ENCODE data around the gene COL9A3.

The COL9A3 gene

GRCh38 chr20:62830821-62831220 lies 14.0 kb downstream of the COL9A3 start:
- H3K4me1 ChIP-seq (ENCODE audit: control insufficient read depth in 1 of 2, insufficient read depth in 2 of 2, low read length in 2 of 2) = peaks cover 3 to 9% of the 10 kb centered on the region in 2 experiments
- no peak overlapping the region for H3K4me2 ChIP-seq (ENCODE audit: low read length)
- no peaks in the 10 kb centered on the region for H3K9me3 ChIP-seq (ENCODE audit: insufficient read depth, low read depth, low read length)
- no peak overlapping the region for H3K23ac ChIP-seq (ENCODE audit: low read length)
- no peak overlapping the region for H3K9ac ChIP-seq (ENCODE audit: low read length)
- no CpG with 5 or more reads among the region's 22 CpGs for WGBS (ENCODE audit: extremely low coverage, insufficient coverage, insufficient read length)
- H3K79me2 ChIP-seq (ENCODE audit: control insufficient read depth, insufficient read depth, low read length, poor library complexity) = no peaks in the 10 kb centered on the region
- H3K4me3 ChIP-seq (ENCODE audit: low read depth, low read length) = no peak overlapping the region
- no peak overlapping the region for H3K27ac ChIP-seq (ENCODE audit: low read depth, low read length)
- H3K79me1 ChIP-seq (ENCODE audit: low read length) = no peaks in the 10 kb centered on the region
- no peak for DNase-seq
- H4K91ac ChIP-seq (ENCODE audit: low read depth, low read length) = no peak overlapping the region
- H4K8ac ChIP-seq (ENCODE audit: low read depth, low read length) = no peak overlapping the region
- no peak overlapping the region for H4K12ac ChIP-seq (ENCODE audit: low read depth, low read length)
- peaks cover 69% of the 10 kb centered on the region in 2 experiments for H3K36me3 ChIP-seq (ENCODE audit: control insufficient read depth in 1 of 2, insufficient read depth in 2 of 2, low read length in 2 of 2)
- no peak overlapping the region for H2AK5ac ChIP-seq (ENCODE audit: low read length)
- H2BK5ac ChIP-seq (ENCODE audit: low read depth, low read length, poor library complexity) = no peak overlapping the region
- no peak overlapping the region for H2BK12ac ChIP-seq (ENCODE audit: low read length)
- H3K27me3 ChIP-seq (ENCODE audit: insufficient read depth, low read length) = no peaks in the 10 kb centered on the region
- H3K14ac ChIP-seq (ENCODE audit: low read length) = no peak overlapping the region
- H2BK120ac ChIP-seq (ENCODE audit: insufficient read depth, low read length, poor library complexity) = no peak overlapping the region
- no peak overlapping the region for H3K18ac ChIP-seq (ENCODE audit: low read length)
- no peak overlapping the region for H3K4ac ChIP-seq (ENCODE audit: low read depth, low read length)
- no peak overlapping the region for H2AFZ ChIP-seq (ENCODE audit: insufficient read depth, low read length, poor library complexity)

GRCh38 chr20:62831361-62831788 lies 14.5 kb downstream of the COL9A3 start:
- no peak overlapping the region for H3K18ac ChIP-seq (ENCODE audit: low read length)
- H3K79me2 ChIP-seq (ENCODE audit: control insufficient read depth, insufficient read depth, low read length, poor library complexity) = no peaks in the 10 kb centered on the region
- H3K4me3 ChIP-seq (ENCODE audit: low read depth, low read length) = no peak overlapping the region
- DNase-seq = no peak
- H4K12ac ChIP-seq (ENCODE audit: low read depth, low read length) = no peak overlapping the region
- H3K23ac ChIP-seq (ENCODE audit: low read length) = no peak overlapping the region
- H3K4ac ChIP-seq (ENCODE audit: low read depth, low read length) = no peak overlapping the region
- no peaks in the 10 kb centered on the region for H3K9me3 ChIP-seq (ENCODE audit: insufficient read depth, low read depth, low read length)
- no peaks in the 10 kb centered on the region for H3K27me3 ChIP-seq (ENCODE audit: insufficient read depth, low read length)
- H3K79me1 ChIP-seq (ENCODE audit: low read length) = no peaks in the 10 kb centered on the region
- no peak overlapping the region for H2BK12ac ChIP-seq (ENCODE audit: low read length)
- no CpG with 5 or more reads among the region's 10 CpGs for WGBS (ENCODE audit: extremely low coverage, insufficient coverage, insufficient read length)
- H2BK120ac ChIP-seq (ENCODE audit: insufficient read depth, low read length, poor library complexity) = no peak overlapping the region
- H3K27ac ChIP-seq (ENCODE audit: low read depth, low read length) = no peak overlapping the region
- no peak overlapping the region for H2AK5ac ChIP-seq (ENCODE audit: low read length)
- no peak overlapping the region for H4K91ac ChIP-seq (ENCODE audit: low read depth, low read length)
- H2AFZ ChIP-seq (ENCODE audit: insufficient read depth, low read length, poor library complexity) = no peak overlapping the region
- no peak overlapping the region for H3K14ac ChIP-seq (ENCODE audit: low read length)
- H2BK5ac ChIP-seq (ENCODE audit: low read depth, low read length, poor library complexity) = no peak overlapping the region
- no peak overlapping the region for H3K4me2 ChIP-seq (ENCODE audit: low read length)
- H3K36me3 ChIP-seq (ENCODE audit: control insufficient read depth in 1 of 2, insufficient read depth in 2 of 2, low read length in 2 of 2) = peaks cover 69% of the 10 kb centered on the region in 2 experiments
- peaks cover 6 to 11% of the 10 kb centered on the region in 2 experiments for H3K4me1 ChIP-seq (ENCODE audit: control insufficient read depth in 1 of 2, insufficient read depth in 2 of 2, low read length in 2 of 2)
- H4K8ac ChIP-seq (ENCODE audit: low read depth, low read length) = no peak overlapping the region
- no peak overlapping the region for H3K9ac ChIP-seq (ENCODE audit: low read length)

- no peak overlapping the region for H4K8ac ChIP-seq (ENCODE audit: low read depth, low read length)
- H3K27ac ChIP-seq (ENCODE audit: low read depth, low read length) = no peak overlapping the region
- no peak overlapping the region for H3K23ac ChIP-seq (ENCODE audit: low read length)
- H4K12ac ChIP-seq (ENCODE audit: low read depth, low read length) = no peak overlapping the region
- no peak overlapping the region for H3K9ac ChIP-seq (ENCODE audit: low read length)
- no peak for DNase-seq
- no peaks in the 10 kb centered on the region for H3K79me2 ChIP-seq (ENCODE audit: control insufficient read depth, insufficient read depth, low read length, poor library complexity)
- no peak overlapping the region for H2AK5ac ChIP-seq (ENCODE audit: low read length)
- no CpG with 5 or more reads among the region's 10 CpGs for WGBS (ENCODE audit: extremely low coverage, insufficient coverage, insufficient read length)
- no peaks in the 10 kb centered on the region for H3K27me3 ChIP-seq (ENCODE audit: insufficient read depth, low read length)
- no peak overlapping the region for H3K14ac ChIP-seq (ENCODE audit: low read length)
- no peak overlapping the region for H4K91ac ChIP-seq (ENCODE audit: low read depth, low read length)
- no peak overlapping the region for H3K4ac ChIP-seq (ENCODE audit: low read depth, low read length)
- no peak overlapping the region for H2BK5ac ChIP-seq (ENCODE audit: low read depth, low read length, poor library complexity)
- no peak overlapping the region for H3K4me3 ChIP-seq (ENCODE audit: low read depth, low read length)
- H2AFZ ChIP-seq (ENCODE audit: insufficient read depth, low read length, poor library complexity) = no peak overlapping the region
- H3K4me2 ChIP-seq (ENCODE audit: low read length) = no peak overlapping the region
- H3K9me3 ChIP-seq (ENCODE audit: insufficient read depth, low read depth, low read length) = no peaks in the 10 kb centered on the region
- H2BK120ac ChIP-seq (ENCODE audit: insufficient read depth, low read length, poor library complexity) = no peak overlapping the region
- no peak overlapping the region for H3K18ac ChIP-seq (ENCODE audit: low read length)
- no peaks in the 10 kb centered on the region for H3K79me1 ChIP-seq (ENCODE audit: low read length)
- peaks cover 68 to 69% of the 10 kb centered on the region in 2 experiments for H3K36me3 ChIP-seq (ENCODE audit: control insufficient read depth in 1 of 2, insufficient read depth in 2 of 2, low read length in 2 of 2)
- peaks cover 6 to 12% of the 10 kb centered on the region in 2 experiments for H3K4me1 ChIP-seq (ENCODE audit: control insufficient read depth in 1 of 2, insufficient read depth in 2 of 2, low read length in 2 of 2)
- no peak overlapping the region for H2BK12ac ChIP-seq (ENCODE audit: low read length)
These were observed 15.0 kb downstream of the COL9A3 start for GRCh38 chr20:62831854-62832211.

- no peaks in the 10 kb centered on the region for H3K79me2 ChIP-seq (ENCODE audit: control insufficient read depth, insufficient read depth, low read length, poor library complexity)
- H3K9ac ChIP-seq (ENCODE audit: low read length) = no peak overlapping the region
- no peak overlapping the region for H2BK5ac ChIP-seq (ENCODE audit: low read depth, low read length, poor library complexity)
- no peaks in the 10 kb centered on the region for H3K79me1 ChIP-seq (ENCODE audit: low read length)
- H2BK12ac ChIP-seq (ENCODE audit: low read length) = no peak overlapping the region
- WGBS (ENCODE audit: extremely low coverage, insufficient coverage, insufficient read length) = no CpG with 5 or more reads among the region's 22 CpGs
- no peak overlapping the region for H2AK5ac ChIP-seq (ENCODE audit: low read length)
- H3K27me3 ChIP-seq (ENCODE audit: insufficient read depth, low read length) = no peaks in the 10 kb centered on the region
- no peak overlapping the region for H4K12ac ChIP-seq (ENCODE audit: low read depth, low read length)
- DNase-seq = peak in 1 of 2 donors; percentile 33
- H3K23ac ChIP-seq (ENCODE audit: low read length) = no peak overlapping the region
- no peak overlapping the region for H3K18ac ChIP-seq (ENCODE audit: low read length)
- H2AFZ ChIP-seq (ENCODE audit: insufficient read depth, low read length, poor library complexity) = no peak overlapping the region
- H4K8ac ChIP-seq (ENCODE audit: low read depth, low read length) = no peak overlapping the region
- no peak overlapping the region for H2BK120ac ChIP-seq (ENCODE audit: insufficient read depth, low read length, poor library complexity)
- H3K4ac ChIP-seq (ENCODE audit: low read depth, low read length) = no peak overlapping the region
- peaks cover 6 to 12% of the 10 kb centered on the region in 2 experiments for H3K4me1 ChIP-seq (ENCODE audit: control insufficient read depth in 1 of 2, insufficient read depth in 2 of 2, low read length in 2 of 2)
- no peak overlapping the region for H3K14ac ChIP-seq (ENCODE audit: low read length)
- no peak overlapping the region for H3K27ac ChIP-seq (ENCODE audit: low read depth, low read length)
- no peak overlapping the region for H3K4me3 ChIP-seq (ENCODE audit: low read depth, low read length)
- no peaks in the 10 kb centered on the region for H3K9me3 ChIP-seq (ENCODE audit: insufficient read depth, low read depth, low read length)
- no peak overlapping the region for H4K91ac ChIP-seq (ENCODE audit: low read depth, low read length)
- no peak overlapping the region for H3K4me2 ChIP-seq (ENCODE audit: low read length)
- H3K36me3 ChIP-seq (ENCODE audit: control insufficient read depth in 1 of 2, insufficient read depth in 2 of 2, low read length in 2 of 2) = peaks cover 67 to 68% of the 10 kb centered on the region in 2 experiments
These were observed 15.5 kb downstream of the COL9A3 start for GRCh38 chr20:62832212-62832922.
